ENCODE data around the gene MRPL54. TPM values are rescaled to one million over a fixed set of nuclear protein-coding genes. Genes with fewer than 3 reads are reported as not detected.
"Not testable (repeated sequence)": the region's sequence is repeated elsewhere in the genome, so short reads cannot be mapped to it uniquely, and the experiment has no call there.

MRPL54 gene
- polyA plus RNA-seq, 1 donor (not counting 4 experiments of a cell fraction or from before 2014, with no cell fraction given) = 27.0 TPM

DNA sequence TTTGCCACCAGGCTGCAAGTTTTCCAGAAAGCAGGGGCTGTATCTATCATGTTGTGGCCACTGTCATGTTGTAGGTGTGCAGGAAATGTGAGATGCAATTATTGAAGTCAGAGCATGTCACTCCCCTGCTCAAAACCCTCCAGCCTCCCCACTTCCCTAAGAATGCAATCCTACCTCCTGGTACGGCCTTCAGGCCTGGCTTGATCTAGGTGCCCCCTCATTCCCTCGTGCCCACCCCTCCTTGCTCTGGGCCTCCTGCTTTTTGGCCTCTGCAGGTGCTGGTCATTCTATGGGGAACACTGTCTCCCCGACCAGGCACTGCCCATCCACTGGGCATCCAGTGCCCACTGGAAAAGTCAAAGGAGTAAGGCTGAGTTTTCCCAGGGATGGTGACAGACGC, 52.2 kb downstream of the MRPL54 start:
- H3K27me3 ChIP-seq (ENCODE audit: control insufficient read depth, extremely low read depth, insufficient read depth, low read length) = peaks cover 7% of the 10 kb centered on the region
- H3K9me3 ChIP-seq (ENCODE audit: control insufficient read depth, low read depth, low read length) = no peaks in the 10 kb centered on the region
- no peaks in the 10 kb centered on the region for H3K9me1 ChIP-seq (ENCODE audit: control insufficient read depth, extremely low read depth, insufficient read depth, low read length)
- no peaks in the 10 kb centered on the region for H3K79me2 ChIP-seq (ENCODE audit: control insufficient read depth, insufficient read depth, low read length)
- TF ChIP-seq EZH2 (IDR thresholded peaks at IDR 0.05; ENCODE audit: low read length) = no peak
- TF ChIP-seq, protein P1, sequence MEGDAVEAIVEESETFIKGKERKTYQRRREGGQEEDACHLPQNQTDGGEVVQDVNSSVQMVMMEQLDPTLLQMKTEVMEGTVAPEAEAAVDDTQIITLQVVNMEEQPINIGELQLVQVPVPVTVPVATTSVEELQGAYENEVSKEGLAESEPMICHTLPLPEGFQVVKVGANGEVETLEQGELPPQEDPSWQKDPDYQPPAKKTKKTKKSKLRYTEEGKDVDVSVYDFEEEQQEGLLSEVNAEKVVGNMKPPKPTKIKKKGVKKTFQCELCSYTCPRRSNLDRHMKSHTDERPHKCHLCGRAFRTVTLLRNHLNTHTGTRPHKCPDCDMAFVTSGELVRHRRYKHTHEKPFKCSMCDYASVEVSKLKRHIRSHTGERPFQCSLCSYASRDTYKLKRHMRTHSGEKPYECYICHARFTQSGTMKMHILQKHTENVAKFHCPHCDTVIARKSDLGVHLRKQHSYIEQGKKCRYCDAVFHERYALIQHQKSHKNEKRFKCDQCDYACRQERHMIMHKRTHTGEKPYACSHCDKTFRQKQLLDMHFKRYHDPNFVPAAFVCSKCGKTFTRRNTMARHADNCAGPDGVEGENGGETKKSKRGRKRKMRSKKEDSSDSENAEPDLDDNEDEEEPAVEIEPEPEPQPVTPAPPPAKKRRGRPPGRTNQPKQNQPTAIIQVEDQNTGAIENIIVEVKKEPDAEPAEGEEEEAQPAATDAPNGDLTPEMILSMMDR (optimal IDR thresholded peaks at IDR 0.05 in 1 of 3, IDR thresholded peaks at IDR 0.05 in 1 of 3, conservative IDR thresholded peaks at IDR 0.05 in 1 of 3; ENCODE audit: extremely low read depth in 1 of 3, insufficient read depth in 2 of 3, low read length in 3 of 3) = no peak
- H3K4me1 ChIP-seq (ENCODE audit: control insufficient read depth, extremely low read depth, insufficient read depth, low read length) = peaks cover 5% of the 10 kb centered on the region
- no peak overlapping the region for H2AFZ ChIP-seq (ENCODE audit: control insufficient read depth, low read length)
- H3K4me2 ChIP-seq (ENCODE audit: control insufficient read depth, extremely low read depth, insufficient read depth, low read depth, low read length) = no peak overlapping the region
- no peak overlapping the region for H3K4me3 ChIP-seq (ENCODE audit: control insufficient read depth in 2 of 3, extremely low read depth in 1 of 3, insufficient read depth in 2 of 3, low read depth in 1 of 3, low read length in 3 of 3)
- DNase-seq (ENCODE audit: low read depth, low spot score) (no peak), FAIRE-seq (no peak)
- no peak overlapping the region for H3K9ac ChIP-seq (ENCODE audit: control insufficient read depth, extremely low read depth, insufficient read depth, low read length)
- H4K20me1 ChIP-seq (ENCODE audit: control insufficient read depth, extremely low read depth, insufficient read depth, low read length) = no peaks in the 10 kb centered on the region
- H3K27ac ChIP-seq (ENCODE audit: control insufficient read depth, insufficient read depth, low read length) = no peak overlapping the region
- dilution Hi-C loops (cut with MboI; ENCODE audit: extremely low pct_ligation_motif_present, low sequenced_read_pairs) = no loop called here
- no peaks in the 10 kb centered on the region for H3K36me3 ChIP-seq (ENCODE audit: control insufficient read depth in 2 of 2, extremely low read depth in 1 of 2, insufficient read depth in 2 of 2, low read length in 2 of 2)

- H4K20me1 ChIP-seq (ENCODE audit: control insufficient read depth, extremely low read depth, insufficient read depth, low read length); dilution Hi-C loops (cut with MboI; ENCODE audit: extremely low pct_ligation_motif_present, low sequenced_read_pairs); H3K4me3 ChIP-seq (ENCODE audit: control insufficient read depth in 2 of 3, extremely low read depth in 1 of 3, insufficient read depth in 2 of 3, low read depth in 1 of 3, low read length in 3 of 3); H3K9me1 ChIP-seq (ENCODE audit: control insufficient read depth, extremely low read depth, insufficient read depth, low read length); H3K9ac ChIP-seq (ENCODE audit: control insufficient read depth, extremely low read depth, insufficient read depth, low read length); H3K79me2 ChIP-seq (ENCODE audit: control insufficient read depth, insufficient read depth, low read length); H2AFZ ChIP-seq (ENCODE audit: control insufficient read depth, low read length); H3K36me3 ChIP-seq (ENCODE audit: control insufficient read depth in 2 of 2, extremely low read depth in 1 of 2, insufficient read depth in 2 of 2, low read length in 2 of 2); DNase-seq (ENCODE audit: low read depth, low spot score); H3K4me2 ChIP-seq (ENCODE audit: control insufficient read depth, extremely low read depth, insufficient read depth, low read depth, low read length); FAIRE-seq; H3K27ac ChIP-seq (ENCODE audit: control insufficient read depth, insufficient read depth, low read length); H3K4me1 ChIP-seq (ENCODE audit: control insufficient read depth, extremely low read depth, insufficient read depth, low read length); H3K9me3 ChIP-seq (ENCODE audit: control insufficient read depth, low read depth, low read length): not testable (repeated sequence)
- H3K27me3 ChIP-seq (ENCODE audit: control insufficient read depth, extremely low read depth, insufficient read depth, low read length) = peaks cover 14% of the 10 kb centered on the region
Observed at GRCh38 chr19:3816148-3816547, 53.7 kb downstream of the MRPL54 start.

DNA sequence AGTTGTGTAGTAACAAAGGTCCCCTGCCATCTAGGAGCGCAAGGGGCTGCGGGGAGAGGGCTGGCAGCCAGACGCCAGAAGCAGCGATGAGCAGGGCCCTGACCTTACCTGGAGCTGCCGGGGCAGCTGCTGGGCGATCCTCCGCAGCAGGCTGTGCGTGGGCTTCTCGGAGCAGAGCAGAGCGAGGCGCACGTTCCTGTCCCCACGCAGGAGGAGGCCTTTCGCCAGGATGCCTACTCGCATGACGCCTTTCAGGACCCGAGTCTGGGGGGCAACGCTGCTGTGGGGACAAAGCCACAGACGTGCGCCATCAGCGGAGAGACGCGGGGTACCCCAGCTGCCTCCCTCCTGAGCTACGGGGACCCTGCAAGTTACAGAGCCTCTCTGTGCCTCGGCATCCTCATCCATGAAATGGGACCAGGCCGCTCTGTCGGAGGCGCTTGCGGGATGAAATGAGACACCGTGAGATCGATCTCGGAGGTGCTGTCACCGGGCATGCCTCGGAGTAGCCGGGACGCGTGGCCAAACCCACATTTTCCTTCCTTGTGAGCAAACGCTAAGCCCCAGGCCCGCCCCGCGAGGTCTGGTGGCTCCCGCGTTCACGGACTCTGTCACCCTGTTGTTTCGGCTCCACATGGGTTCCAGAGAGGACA, 54.2 kb downstream of the MRPL54 start:
- Histone ChIP-seq H3K9me1 (ENCODE audit: control insufficient read depth, extremely low read depth, insufficient read depth, low read length) (no peaks in the 10 kb centered on the region), H3K79me2 (ENCODE audit: control insufficient read depth, insufficient read depth, low read length) (no peaks in the 10 kb centered on the region), H3K36me3 (ENCODE audit: control insufficient read depth in 2 of 2, extremely low read depth in 1 of 2, insufficient read depth in 2 of 2, low read length in 2 of 2) (no peaks in the 10 kb centered on the region), H3K4me3 (ENCODE audit: control insufficient read depth in 2 of 3, extremely low read depth in 1 of 3, insufficient read depth in 2 of 3, low read depth in 1 of 3, low read length in 3 of 3) (no peak overlapping the region), H3K9me3 (ENCODE audit: control insufficient read depth, low read depth, low read length) (no peaks in the 10 kb centered on the region), H3K4me2 (ENCODE audit: control insufficient read depth, extremely low read depth, insufficient read depth, low read depth, low read length) (no peak overlapping the region), H3K27me3 (ENCODE audit: control insufficient read depth, extremely low read depth, insufficient read depth, low read length) (peaks cover 14% of the 10 kb centered on the region), H3K27ac (ENCODE audit: control insufficient read depth, insufficient read depth, low read length) (no peak overlapping the region), H3K9ac (ENCODE audit: control insufficient read depth, extremely low read depth, insufficient read depth, low read length) (no peak overlapping the region), H4K20me1 (ENCODE audit: control insufficient read depth, extremely low read depth, insufficient read depth, low read length) (no peaks in the 10 kb centered on the region), H3K4me1 (ENCODE audit: control insufficient read depth, extremely low read depth, insufficient read depth, low read length) (peaks cover 5% of the 10 kb centered on the region), H2AFZ (ENCODE audit: control insufficient read depth, low read length) (no peak overlapping the region)
- FAIRE-seq (no peak), DNase-seq (ENCODE audit: low read depth, low spot score) (no peak)
- TF ChIP-seq, protein P1 (optimal IDR thresholded peaks at IDR 0.05 in 1 of 3, IDR thresholded peaks at IDR 0.05 in 1 of 3, conservative IDR thresholded peaks at IDR 0.05 in 1 of 3; ENCODE audit: extremely low read depth in 1 of 3, insufficient read depth in 2 of 3, low read length in 3 of 3) = no peak
- TF ChIP-seq EZH2 (IDR thresholded peaks at IDR 0.05; ENCODE audit: low read length) = no peak
- dilution Hi-C loops (cut with MboI; ENCODE audit: extremely low pct_ligation_motif_present, low sequenced_read_pairs) = no loop called here

Data from keratinocyte (primary cell).